ENCODE measurements around the gene TSC2. TPM values are rescaled to one million over a fixed set of nuclear protein-coding genes. Genes with fewer than 3 reads are reported as not detected.

Gene TSC2
- total RNA-seq, 2 donors from 2014 or later, result 75.3 to 143 TPM

GRCh38 chr16:2045965-2046892, 1.6 kb upstream of the TSC2 start:
- DNase-seq, result no peak
- intact Hi-C loops (cut with DNase I), result no loop called here
- Histone ChIP-seq H3K9ac (ENCODE audit: low read depth in 2 of 2, low read length in 2 of 2) (peak overlapping the region in 1 of 2 donors; percentile 82), H3K4me3 (peak overlapping the region; percentile 97), H3K4me1 (peaks cover 45% of the 10 kb centered on the region), H3K27ac (peak overlapping the region; percentile 77), H3K36me3 (no peaks in the 10 kb centered on the region), H3K27me3 (no peaks in the 10 kb centered on the region), H3K9me3 (no peaks in the 10 kb centered on the region)
- TF ChIP-seq, protein P1, sequence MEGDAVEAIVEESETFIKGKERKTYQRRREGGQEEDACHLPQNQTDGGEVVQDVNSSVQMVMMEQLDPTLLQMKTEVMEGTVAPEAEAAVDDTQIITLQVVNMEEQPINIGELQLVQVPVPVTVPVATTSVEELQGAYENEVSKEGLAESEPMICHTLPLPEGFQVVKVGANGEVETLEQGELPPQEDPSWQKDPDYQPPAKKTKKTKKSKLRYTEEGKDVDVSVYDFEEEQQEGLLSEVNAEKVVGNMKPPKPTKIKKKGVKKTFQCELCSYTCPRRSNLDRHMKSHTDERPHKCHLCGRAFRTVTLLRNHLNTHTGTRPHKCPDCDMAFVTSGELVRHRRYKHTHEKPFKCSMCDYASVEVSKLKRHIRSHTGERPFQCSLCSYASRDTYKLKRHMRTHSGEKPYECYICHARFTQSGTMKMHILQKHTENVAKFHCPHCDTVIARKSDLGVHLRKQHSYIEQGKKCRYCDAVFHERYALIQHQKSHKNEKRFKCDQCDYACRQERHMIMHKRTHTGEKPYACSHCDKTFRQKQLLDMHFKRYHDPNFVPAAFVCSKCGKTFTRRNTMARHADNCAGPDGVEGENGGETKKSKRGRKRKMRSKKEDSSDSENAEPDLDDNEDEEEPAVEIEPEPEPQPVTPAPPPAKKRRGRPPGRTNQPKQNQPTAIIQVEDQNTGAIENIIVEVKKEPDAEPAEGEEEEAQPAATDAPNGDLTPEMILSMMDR (IDR thresholded peaks at IDR 0.05), result no peak

DNA sequence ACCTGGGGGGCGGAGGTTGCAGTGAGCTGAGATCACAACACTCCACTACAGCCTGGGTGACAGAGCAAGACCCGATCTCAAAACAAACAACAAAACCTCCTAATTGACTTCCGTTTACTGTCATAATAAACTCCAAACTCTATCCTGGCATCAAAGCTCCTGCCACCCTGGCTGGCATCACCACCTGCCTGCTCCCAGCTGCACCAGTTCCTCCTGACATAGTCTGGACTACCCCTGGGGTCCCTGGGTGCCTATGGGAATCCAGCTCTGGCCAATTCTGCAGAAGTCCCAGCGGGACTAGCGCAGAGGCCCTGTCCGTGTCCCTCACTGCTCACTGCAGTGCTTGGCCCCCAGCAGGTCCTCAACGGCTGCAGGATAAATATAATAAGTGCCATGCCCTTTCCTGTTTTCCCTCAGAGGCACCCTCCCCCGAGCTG, 874 bp upstream of the TSC2 start:
- TF ChIP-seq, protein P1 (IDR thresholded peaks at IDR 0.05), result no peak
- H3K4me3 ChIP-seq, result peak overlapping the region; percentile 97
- H3K9me3 ChIP-seq, result no peaks in the 10 kb centered on the region
- H3K9ac ChIP-seq (ENCODE audit: low read depth in 2 of 2, low read length in 2 of 2), result peak overlapping the region; percentile 60 to 82
- DNase-seq, result no peak
- intact Hi-C loops (cut with DNase I), result no loop called here
- no peaks in the 10 kb centered on the region for H3K36me3 ChIP-seq
- no peaks in the 10 kb centered on the region for H3K27me3 ChIP-seq
- peak overlapping the region; percentile 77 for H3K27ac ChIP-seq
- peaks cover 40% of the 10 kb centered on the region for H3K4me1 ChIP-seq

GRCh38 chr16:2048116-2048543, 345 bp downstream of the TSC2 start:
- no peaks in the 10 kb centered on the region for H3K36me3 ChIP-seq
- H3K27me3 ChIP-seq, result no peaks in the 10 kb centered on the region
- H3K4me1 ChIP-seq, result peaks cover 34% of the 10 kb centered on the region
- peak overlapping the region; percentile 97 for H3K4me3 ChIP-seq
- DNase-seq, result peak; percentile 52
- intact Hi-C loops (cut with DNase I), result no loop called here
- peak overlapping the region; percentile 80 to 82 for H3K9ac ChIP-seq (ENCODE audit: low read depth in 2 of 2, low read length in 2 of 2)
- TF ChIP-seq, protein P1 (IDR thresholded peaks at IDR 0.05), result no peak
- H3K9me3 ChIP-seq, result no peaks in the 10 kb centered on the region
- peak overlapping the region; percentile 77 for H3K27ac ChIP-seq

DNA sequence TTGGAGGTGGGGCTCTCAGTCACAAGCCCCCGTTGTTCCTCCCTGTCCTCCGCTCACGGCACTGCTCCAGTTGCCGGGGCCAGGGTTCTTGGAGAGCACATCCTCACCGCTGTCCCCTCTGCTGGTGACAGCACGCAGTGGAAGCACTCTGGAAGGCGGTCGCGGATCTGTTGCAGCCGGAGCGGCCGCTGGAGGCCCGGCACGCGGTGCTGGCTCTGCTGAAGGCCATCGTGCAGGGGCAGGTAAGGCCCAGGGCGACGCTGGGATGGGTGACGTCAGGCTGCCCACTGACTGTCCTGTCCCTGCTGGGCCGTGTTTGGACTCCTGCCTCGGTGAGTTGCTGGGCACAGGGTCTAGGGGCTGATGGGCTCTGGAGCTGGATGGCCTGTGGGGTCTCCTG, 5.4 kb downstream of the TSC2 start:
- H3K27ac ChIP-seq, result no peak overlapping the region
- no peak overlapping the region for H3K9ac ChIP-seq (ENCODE audit: low read depth in 2 of 2, low read length in 2 of 2)
- peaks cover 17% of the 10 kb centered on the region for H3K4me1 ChIP-seq
- TF ChIP-seq, protein P1 (IDR thresholded peaks at IDR 0.05), result no peak
- H3K36me3 ChIP-seq, result peaks cover 6% of the 10 kb centered on the region
- no peak overlapping the region for H3K4me3 ChIP-seq
- no peaks in the 10 kb centered on the region for H3K9me3 ChIP-seq
- intact Hi-C loops (cut with DNase I), result no loop called here
- H3K27me3 ChIP-seq, result no peaks in the 10 kb centered on the region
- DNase-seq, result no peak

DNA sequence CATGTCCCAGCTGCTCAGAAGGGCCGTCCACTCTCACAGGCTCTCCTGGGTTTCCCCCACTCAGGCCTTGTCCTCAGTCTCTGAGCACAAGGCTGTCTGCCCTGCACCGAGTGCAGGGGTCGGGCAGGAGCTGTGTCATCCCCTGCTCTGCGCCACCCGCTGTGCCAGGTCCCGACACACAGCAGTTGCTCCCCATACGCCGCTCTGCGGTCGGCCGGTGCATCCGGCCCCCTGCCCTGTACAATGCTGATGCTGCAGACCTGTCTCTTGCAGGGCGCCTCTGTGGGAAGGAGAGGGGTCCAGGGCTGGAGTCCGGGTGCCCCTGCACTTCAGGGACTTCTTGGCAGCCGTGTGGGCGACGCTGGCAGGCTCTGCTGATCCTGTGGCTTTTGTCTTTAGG, 6.1 kb downstream of the TSC2 start:
- H3K4me3 ChIP-seq, result no peak overlapping the region
- peaks cover 6% of the 10 kb centered on the region for H3K36me3 ChIP-seq
- H3K27ac ChIP-seq, result no peak overlapping the region
- no peaks in the 10 kb centered on the region for H3K9me3 ChIP-seq
- H3K27me3 ChIP-seq, result no peaks in the 10 kb centered on the region
- peaks cover 11% of the 10 kb centered on the region for H3K4me1 ChIP-seq
- peak overlapping the region; percentile 58 to 61 for H3K9ac ChIP-seq (ENCODE audit: low read depth in 2 of 2, low read length in 2 of 2)
- intact Hi-C loops (cut with DNase I), result no loop called here
- DNase-seq, result no peak
- TF ChIP-seq, protein P1 (IDR thresholded peaks at IDR 0.05), result no peak

All from colonic mucosa (tissue), 4 donors.